Transverse colon (tissue), 4 donors: Measurements from ENCODE around the gene UBC. TPM values are rescaled to one million over a fixed set of nuclear protein-coding genes. Genes with fewer than 3 reads are reported as not detected.
A peak's percentile ranks its signal among the peaks of the same experiment; 100 is the strongest.
"Not testable (repeated sequence)": the region's sequence is repeated elsewhere in the genome, so short reads cannot be mapped to it uniquely, and the experiment has no call there.

Source experiments
- DNase-seq: peaks from one replicate; pipeline ENCODE4 v3.0.0-alpha.2; 2019
- H3K27ac ChIP-seq, 4 donors: fragments of 200-600 bp; sonication (generic); 2 replicates each; pipeline ENCODE4 v1.5.1; 2016 to 2018; ENCODE audit warnings: inconsistent platforms in 4 of 4
- H3K27me3 ChIP-seq: fragments of 200-600 bp; sonication (generic); 2 replicates; pipeline ENCODE4 v1.5.1; 2017; ENCODE audit warnings: inconsistent platforms
- H3K36me3 ChIP-seq, 4 donors: fragments of 200-600 bp; sonication (generic); 2 replicates each; pipeline ENCODE4 v1.5.1; 2017 to 2019; ENCODE audit warnings: inconsistent platforms in 4 of 4
- H3K4me1 ChIP-seq, 4 donors: fragments of 200-600 bp; sonication (generic); 2 replicates each; pipeline ENCODE4 v1.5.1; 2017 to 2020; ENCODE audit warnings: inconsistent platforms in 4 of 4
- H3K4me3 ChIP-seq, 4 donors: fragments of 200-600 bp; sonication (generic); 1 replicate in 1 of 4; 2 replicates in 3 of 4; pipeline versions ENCODE4 v1.5.1 to v1.6.1; 2017 to 2019; ENCODE audit warnings: inconsistent platforms in 4 of 4
- H3K9me3 ChIP-seq, 2 donors: fragments of 200-600 bp; sonication (generic); 2 replicates each; pipeline ENCODE4 v1.5.1; 2017 to 2019; ENCODE audit warnings: inconsistent platforms in 2 of 2
- CTCF ChIP-seq, 5 experiments: fragments of 200-600 bp in 3 of 5; fragments of 450-650 bp in 2 of 5; sonication (generic) in 3 of 5; IDR thresholded peaks; 1 replicate in 2 of 5; 2 replicates in 3 of 5; pipeline ENCODE4 v1.5.1; 2016 to 2017; ENCODE audit warnings: antibody characterized with exemption in 5 of 5, inconsistent platforms in 3 of 5, mild to moderate bottlenecking in 2 of 5, moderate library complexity in 1 of 5
- EP300 ChIP-seq: sonication (generic); formaldehyde crosslinking; IDR thresholded peaks from one replicate; pipeline ENCODE4 v1.6.1; 2017; ENCODE audit warnings: antibody characterized with exemption, low read depth
- POLR2A ChIP-seq: fragments of 450-650 bp; IDR thresholded peaks from one replicate; pipeline ENCODE4 v1.6.1; 2016; ENCODE audit warnings: antibody characterized with exemption, mild to moderate bottlenecking, moderate library complexity
- POLR2AphosphoS5 ChIP-seq, 3 donors: sonication (generic); formaldehyde crosslinking; IDR thresholded peaks; one replicate each; pipeline ENCODE4 v1.6.1; 2016; ENCODE audit warnings: antibody characterized with exemption in 3 of 3
- WGBS, 2 donors: methylation state at CpG; one replicate each; pipeline ENCODE4 v1.1.5; 2018; ENCODE audit warnings: low coverage in 1 of 2; 5-methylcytosine and 5-hydroxymethylcytosine counted together
- in situ Hi-C, 4 donors: fragments of 200-750 bp; cut with MboI; loops; one replicate each; pipeline versions ENCODE4 v1.15.0 to v1.15.1; 2017; ENCODE audit warnings: low sequenced_read_pairs in 3 of 4, low pct_ligation_motif_present in 1 of 4, low pct_unique_long_range_greater_than_20kb in 1 of 4
- intact Hi-C: fragments of 100-400 bp; cut with DNase I; formaldehyde crosslinking; loops from one replicate; pipeline ENCODE4 v1.15.1; 2023; ENCODE audit warnings: low total_unique reads
- total RNA-seq, 4 donors: library from RNA; depleted of rRNA; stranded (reverse); fragments of >200 nt; gene quantifications; one replicate each; pipeline ENCODE4 v1.1.0, GENCODE V29; 2016

UBC gene
- total RNA-seq, 4 donors from 2014 or later: 1,242 to 1,580 (median 1,406) TPM

- intact Hi-C loops: no loop called here
- H3K4me3 ChIP-seq: peak overlapping the region in 3 of 4 donors; percentile 1 to 21 (median 13)
Observed at GRCh38 chr12:124921200-124922031, 7.0 kb upstream of the UBC start.

GRCh38 chr12:124920353-124920935, 6.0 kb upstream of the UBC start:
- Histone ChIP-seq H3K4me1 (peaks cover 18 to 66% (median 47%) of the 10 kb centered on the region in 4 donors), H3K9me3 (no peaks in the 10 kb centered on the region), H3K4me3 (no peak overlapping the region), H3K27ac (peak overlapping the region; percentile 98 to 100 (median 98)), H3K36me3 (no peaks in the 10 kb centered on the region), H3K27me3 (no peaks in the 10 kb centered on the region)
- TF ChIP-seq EP300 (no peak), POLR2A (no peak), CTCF (IDR thresholded peaks at IDR 0.05) (no peak), POLR2AphosphoS5 (IDR thresholded peaks at IDR 0.05) (no peak)
- DNase-seq: no peak
- WGBS, 2 donors: 72 to 81% methylated on average over 3 to 4 of the region's 4 CpGs
- intact Hi-C loops: no loop called here
- in situ Hi-C loops: no loop called here

More at GRCh38 chr12:124921200-124922031, 7.0 kb upstream of the UBC start:
- peak; percentile 78 for DNase-seq
- 22 to 28% methylated on average over 10 to 16 of the region's 16 CpGs for WGBS, 2 donors
- Histone ChIP-seq H3K27me3 (no peaks in the 10 kb centered on the region), H3K27ac (peak overlapping the region; percentile 98 to 100 (median 98)), H3K9me3 (no peaks in the 10 kb centered on the region), H3K4me1 (peaks cover 18 to 57% (median 39%) of the 10 kb centered on the region in 4 donors), H3K36me3 (no peaks in the 10 kb centered on the region)
- no peak for TF ChIP-seq CTCF (IDR thresholded peaks at IDR 0.05)
- peak in 2 of 3 donors; percentile 8 to 36 for TF ChIP-seq POLR2AphosphoS5 (IDR thresholded peaks at IDR 0.05)
- in situ Hi-C loops: no loop called here

- Histone ChIP-seq H3K4me1 (peaks cover 18 to 69% (median 49%) of the 10 kb centered on the region in 4 donors), H3K27me3 (no peaks in the 10 kb centered on the region), H3K4me3 (no peak overlapping the region), H3K36me3 (no peaks in the 10 kb centered on the region), H3K9me3 (no peaks in the 10 kb centered on the region), H3K27ac (peak overlapping the region; percentile 98 to 100 (median 98))
- intact Hi-C loops (no loop called here), in situ Hi-C loops (no loop called here)
- WGBS, 2 donors: 32 to 41% methylated on average over 5 to 17 of the region's 17 CpGs
- TF ChIP-seq POLR2A (no peak), POLR2AphosphoS5 (IDR thresholded peaks at IDR 0.05) (peak in 2 of 3 donors; percentile 31 to 39)
- no peak for DNase-seq
Observed at GRCh38 chr12:124919521-124920352, 5.3 kb upstream of the UBC start.

- H3K36me3 ChIP-seq, H3K9me3 ChIP-seq, intact Hi-C loops, H3K27me3 ChIP-seq, DNase-seq, in situ Hi-C loops: not testable (repeated sequence)
- H3K4me1 ChIP-seq: peaks cover 18 to 69% (median 49%) of the 10 kb centered on the region in 4 donors
- H3K27ac ChIP-seq: peak overlapping the region; percentile 98 to 100 (median 98)
- H3K4me3 ChIP-seq: peak overlapping the region in 1 of 4 donors; percentile 39
- WGBS, 2 donors: 83% methylated on average over 3 of the region's 3 CpGs; no CpG with 5 or more reads in 1 of the 2 donors
Observed at GRCh38 chr12:124918622-124918988, 4.2 kb upstream of the UBC start.
